Measurements from ENCODE around the gene RTN4RL1.

- TF ChIP-seq POLR2A (IDR thresholded peaks at IDR 0.05) (no peak), CTCF (IDR thresholded peaks at IDR 0.05) (no peak)
Measured at GRCh38 chr17:1953831-1954230, 71.3 kb downstream of the RTN4RL1 start.

Measured in heart left ventricle (tissue), 13 donors.